Esophagus muscularis mucosa (tissue), 4 donors: ENCODE results near the gene TRIM71.

Source experiments
- CTCF ChIP-seq, 3 experiments: fragments of 200-600 bp in 2 of 3; fragments of 450-650 bp in 1 of 3; sonication (generic) in 2 of 3; IDR thresholded peaks; one replicate each; pipeline ENCODE4 v1.5.1; 2017 to 2019; ENCODE audit warnings: antibody characterized with exemption in 3 of 3, mild to moderate bottlenecking in 2 of 3, moderate library complexity in 1 of 3
- EP300 ChIP-seq: sonication (generic); formaldehyde crosslinking; IDR thresholded peaks from one replicate; pipeline ENCODE4 v1.6.1; 2017; ENCODE audit warnings: antibody characterized with exemption
- POLR2A ChIP-seq: fragments of 450-650 bp; IDR thresholded peaks from one replicate; pipeline ENCODE4 v1.6.1; 2017; ENCODE audit warnings: antibody characterized with exemption, moderate library complexity, mild to moderate bottlenecking, low read depth
- POLR2AphosphoS5 ChIP-seq, 2 donors: sonication (generic); formaldehyde crosslinking; IDR thresholded peaks; one replicate each; pipeline ENCODE4 v1.6.1; 2017; ENCODE audit warnings: antibody characterized with exemption in 2 of 2

- TF ChIP-seq CTCF (IDR thresholded peaks at IDR 0.05) (no peak), POLR2A (no peak), POLR2AphosphoS5 (IDR thresholded peaks at IDR 0.05) (peak in 1 of 2 donors; percentile 52), EP300 (no peak)
Observed at GRCh38 chr3:32872487-32873382, 54.9 kb downstream of the TRIM71 start.
